HG03175 (cell line): ENCODE measurements around the gene PKN3.
A peak's percentile ranks its signal among the peaks of the same experiment; 100 is the strongest.

Experiments
- ATAC-seq: cut with Tn5 transposase; IDR thresholded peaks from one replicate; pipeline ENCODE4 v1.9.1; 2021; ENCODE audit warnings: mild to moderate bottlenecking, moderate library complexity; ENCODE audit not compliant: unreplicated experiment

PKN3 gene

GRCh38 chr9:128715436-128715750 is 13.1 kb downstream of the PKN3 start:
- ATAC-seq, result no peak

- no peak for ATAC-seq
These were observed 14.4 kb downstream of the PKN3 start for GRCh38 chr9:128716581-128717254.

- no peak for ATAC-seq
These were observed 15.7 kb downstream of the PKN3 start for GRCh38 chr9:128718047-128718446.

GRCh38 chr9:128718475-128718874 is 16.2 kb downstream of the PKN3 start:
- no peak for ATAC-seq

- ATAC-seq, result no peak
These were observed 17.8 kb downstream of the PKN3 start for GRCh38 chr9:128719919-128720605.

GRCh38 chr9:128720841-128721486 is 18.7 kb downstream of the PKN3 start:
- no peak for ATAC-seq

- no peak for ATAC-seq
These were observed 19.2 kb downstream of the PKN3 start for GRCh38 chr9:128721487-128722010.

GRCh38 chr9:128722380-128723351 is 20.4 kb downstream of the PKN3 start:
- ATAC-seq, result no peak

- ATAC-seq, result no peak
These were observed 21.1 kb downstream of the PKN3 start for GRCh38 chr9:128723352-128723865.

- ATAC-seq, result peak; percentile 96
These were observed 21.8 kb downstream of the PKN3 start, which contains the start of gene ZDHHC12 for GRCh38 chr9:128723866-128724743. TSS of gene ZDHHC12 (minus strand) at chr9:128724127. CDS start at chr9:128724093, 34 bp downstream.

GRCh38 chr9:128724744-128725211 is 22.5 kb downstream of the PKN3 start:
- no peak for ATAC-seq

- no peak for ATAC-seq
These were observed 25.4 kb downstream of the PKN3 start for GRCh38 chr9:128727640-128728248.

GRCh38 chr9:128728298-128728697 is 26.0 kb downstream of the PKN3 start:
- no peak for ATAC-seq

GRCh38 chr9:128729302-128729701 is 27.0 kb downstream of the PKN3 start:
- no peak for ATAC-seq

- no peak for ATAC-seq
These were observed 27.6 kb downstream of the PKN3 start for GRCh38 chr9:128729766-128730517.

GRCh38 chr9:128731093-128731492 is 28.8 kb downstream of the PKN3 start:
- ATAC-seq, result no peak

GRCh38 chr9:128731691-128732090 is 29.4 kb downstream of the PKN3 start:
- ATAC-seq, result no peak

GRCh38 chr9:128732576-128732975 is 30.3 kb downstream of the PKN3 start:
- ATAC-seq, result no peak
